ENCODE data around the gene HBA2.
"Not testable (repeated sequence)": the region's sequence is repeated elsewhere in the genome, so short reads cannot be mapped to it uniquely, and the experiment has no call there.

The HBA2 gene

GRCh38 chr16:175011-175949, 2.6 kb downstream of the HBA2 start:
- no peak for DNase-seq (ENCODE audit: low read depth)

- not testable (repeated sequence) for DNase-seq (ENCODE audit: low read depth)
Observed at GRCh38 chr16:176006-176405, 3.3 kb downstream of the HBA2 start.

- DNase-seq (ENCODE audit: low read depth) = not testable (repeated sequence)
Observed at GRCh38 chr16:176477-177382, 4.1 kb downstream of the HBA2 start, which contains the start of gene HBA1. Gene HBA1 (plus strand): TSS chr16:176680. CDS start chr16:176717, 37 bp downstream.

DNA sequence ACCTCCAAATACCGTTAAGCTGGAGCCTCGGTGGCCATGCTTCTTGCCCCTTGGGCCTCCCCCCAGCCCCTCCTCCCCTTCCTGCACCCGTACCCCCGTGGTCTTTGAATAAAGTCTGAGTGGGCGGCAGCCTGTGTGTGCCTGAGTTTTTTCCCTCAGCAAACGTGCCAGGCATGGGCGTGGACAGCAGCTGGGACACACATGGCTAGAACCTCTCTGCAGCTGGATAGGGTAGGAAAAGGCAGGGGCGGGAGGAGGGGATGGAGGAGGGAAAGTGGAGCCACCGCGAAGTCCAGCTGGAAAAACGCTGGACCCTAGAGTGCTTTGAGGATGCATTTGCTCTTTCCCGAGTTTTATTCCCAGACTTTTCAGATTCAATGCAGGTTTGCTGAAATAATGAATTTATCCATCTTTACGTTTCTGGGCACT, 4.7 kb downstream of the HBA2 start:
- no peak for DNase-seq (ENCODE audit: low read depth)

GRCh38 chr16:177981-178667, 5.4 kb downstream of the HBA2 start:
- DNase-seq (ENCODE audit: low read depth) = no peak

GRCh38 chr16:178668-179015, 6.0 kb downstream of the HBA2 start:
- no peak for DNase-seq (ENCODE audit: low read depth)

- DNase-seq (ENCODE audit: low read depth) = no peak
Observed at GRCh38 chr16:179211-180092, 6.8 kb downstream of the HBA2 start.

GRCh38 chr16:180101-180675, 7.5 kb downstream of the HBA2 start, which contains the start of gene HBQ1:
Gene HBQ1 (plus strand): TSS chr16:180459. CDS start chr16:180487, 28 bp downstream.
- DNase-seq (ENCODE audit: low read depth) = no peak

GRCh38 chr16:180681-181564, 8.2 kb downstream of the HBA2 start:
- no peak for DNase-seq (ENCODE audit: low read depth)

- DNase-seq (ENCODE audit: low read depth) = no peak
Observed at GRCh38 chr16:181565-182021, 8.9 kb downstream of the HBA2 start.

- DNase-seq (ENCODE audit: low read depth) = no peak
Observed at GRCh38 chr16:183005-183404, 10.3 kb downstream of the HBA2 start.

DNA sequence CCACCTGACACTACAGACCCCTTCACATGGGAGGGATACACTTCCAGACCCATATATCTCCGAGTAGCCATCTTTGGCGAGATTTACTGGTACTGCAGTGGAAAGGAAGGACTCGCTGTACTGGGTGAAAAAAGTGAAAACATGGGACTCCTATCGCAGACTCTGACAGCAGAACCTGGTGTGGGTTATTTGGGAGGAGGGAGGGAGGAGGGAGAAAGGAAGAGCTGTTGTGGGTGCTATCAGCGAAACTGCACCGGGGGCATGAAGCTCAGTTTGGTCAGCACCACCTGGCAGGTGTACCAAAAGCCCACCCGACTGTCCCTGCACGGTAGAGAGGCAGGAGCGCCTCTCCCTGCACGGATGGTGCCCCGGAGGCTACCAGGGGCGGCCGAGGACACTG, 12.5 kb downstream of the HBA2 start:
- no peak for DNase-seq (ENCODE audit: low read depth)

DNA sequence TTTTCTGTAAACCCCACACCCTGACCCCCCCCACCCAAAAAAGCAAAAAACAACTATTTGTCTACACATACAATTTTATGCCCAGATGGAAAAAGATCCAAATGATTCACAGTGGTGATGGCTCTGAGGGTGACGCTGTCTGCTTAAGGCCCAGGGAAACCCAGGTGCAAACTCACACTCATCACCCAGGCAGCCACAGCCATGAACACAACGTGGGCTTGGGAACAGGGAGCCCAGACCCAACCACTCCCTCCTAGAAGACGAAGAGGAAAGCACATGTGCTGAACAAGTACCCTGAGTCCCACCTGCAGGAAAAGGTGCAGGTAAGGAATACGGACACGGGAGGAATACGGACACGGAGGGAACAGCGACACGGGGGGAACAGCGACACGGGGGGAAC, 13.0 kb downstream of the HBA2 start:
- no peak for DNase-seq (ENCODE audit: low read depth)

DNA sequence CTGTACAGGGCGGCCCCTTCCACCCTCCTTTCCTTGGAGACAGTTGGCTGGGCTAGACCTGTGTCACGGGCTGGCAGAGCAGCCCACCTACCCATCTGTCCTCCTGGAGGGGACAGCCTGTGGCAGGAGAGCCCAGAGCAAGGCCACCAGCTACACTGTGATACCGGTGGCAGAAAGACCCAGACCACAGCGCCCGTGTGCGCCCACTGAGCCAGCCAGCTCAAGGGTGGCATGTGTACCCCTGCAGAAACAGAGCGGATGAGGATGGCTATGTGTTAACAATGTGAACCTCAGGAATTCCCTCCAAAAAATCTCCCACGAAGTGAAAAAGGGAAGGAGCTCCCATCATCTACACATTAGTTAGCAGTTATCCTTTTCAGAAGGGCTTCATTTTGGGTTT, 14.7 kb downstream of the HBA2 start:
- no peak for DNase-seq (ENCODE audit: low read depth)

GRCh38 chr16:188674-189073, 16.0 kb downstream of the HBA2 start:
- DNase-seq (ENCODE audit: low read depth) = no peak

DNA sequence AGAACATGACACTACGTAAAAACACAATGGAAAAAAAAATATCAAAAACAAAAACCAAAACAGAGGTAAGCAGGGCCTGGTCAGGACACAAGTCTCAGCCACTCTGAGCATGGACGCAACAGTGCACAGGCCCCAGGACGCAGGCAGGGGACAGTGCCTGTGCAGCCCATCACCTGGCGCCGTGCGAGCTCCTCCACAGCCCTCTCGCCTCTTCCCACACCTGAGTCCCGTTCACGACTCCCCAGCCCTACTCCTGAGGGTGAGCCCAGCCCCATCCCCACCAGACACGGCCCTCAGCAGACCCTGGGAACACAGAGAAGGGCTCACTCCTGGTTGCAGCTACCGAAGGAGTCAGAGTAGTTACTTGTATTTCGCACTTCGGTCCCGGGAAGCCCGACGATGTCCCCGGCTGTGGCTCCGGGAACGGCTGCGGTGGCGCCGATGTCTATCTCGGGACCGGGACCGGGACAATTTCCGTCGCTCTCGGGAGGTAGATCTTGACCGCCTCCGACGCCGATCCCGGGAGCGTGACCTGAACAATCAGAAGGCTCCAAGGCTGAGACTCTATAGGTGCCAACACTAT, 17.0 kb downstream of the HBA2 start:
- DNase-seq (ENCODE audit: low read depth) = no peak

- no peak for DNase-seq (ENCODE audit: low read depth)
Observed at GRCh38 chr16:191831-192230, 19.2 kb downstream of the HBA2 start.

DNA sequence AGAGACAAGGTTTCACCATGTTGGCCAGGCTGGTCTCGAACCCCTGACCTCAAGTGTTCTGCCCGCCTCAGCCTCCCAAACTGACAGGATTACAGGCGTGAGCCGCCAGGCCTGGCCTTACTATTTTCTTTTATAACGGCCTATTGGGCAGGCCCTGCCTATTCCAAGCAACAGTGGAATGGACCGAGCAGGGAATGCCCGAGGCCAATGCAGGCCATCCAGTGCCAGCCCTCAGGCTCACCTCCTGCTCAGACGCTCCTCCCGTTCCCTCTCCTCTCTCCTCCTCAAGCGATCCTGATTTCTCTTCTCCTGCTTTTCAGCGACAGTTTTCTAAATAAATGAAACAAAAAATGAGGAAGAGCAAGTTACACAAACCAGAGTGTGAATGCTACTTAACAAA, 20.0 kb downstream of the HBA2 start:
- DNase-seq (ENCODE audit: low read depth) = no peak

DNA sequence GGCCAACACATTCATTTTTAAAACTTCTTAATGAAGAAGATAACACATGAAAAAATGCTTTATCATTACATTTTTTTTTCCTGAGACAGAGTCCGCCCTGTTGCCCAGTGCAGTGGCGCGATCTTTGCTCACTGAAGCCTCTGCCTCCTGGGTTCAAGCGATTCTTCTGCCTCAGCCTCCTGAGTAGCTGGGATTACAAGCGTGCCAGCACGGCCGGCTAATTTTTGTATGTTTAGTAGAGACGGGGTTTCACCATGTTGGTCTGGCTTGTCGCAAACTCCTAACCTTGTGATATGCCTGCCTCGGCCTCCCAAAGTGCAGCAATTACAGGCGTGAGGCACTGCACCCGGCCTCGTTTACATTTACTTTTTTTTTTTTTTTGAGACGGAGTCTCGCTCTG, 20.8 kb downstream of the HBA2 start:
- DNase-seq (ENCODE audit: low read depth) = no peak
